ENCODE measurements around the gene PNMA8C.
"Not testable (repeated sequence)": the region's sequence is repeated elsewhere in the genome, so short reads cannot be mapped to it uniquely, and the experiment has no call there.

The PNMA8C gene

GRCh38 chr19:46412650-46413261 lies 16.0 kb downstream of the PNMA8C start:
- in situ Hi-C loops (cut with HindIII; ENCODE audit: low sequenced_read_pairs) = loop anchor here (25.0 kb wide), 1 partner anchor 125 kb away; no protein-coding TSS in a partner anchor

GRCh38 chr19:46411925-46412649 lies 16.6 kb downstream of the PNMA8C start:
- in situ Hi-C loops (cut with HindIII; ENCODE audit: low sequenced_read_pairs) = loop anchor here (25.0 kb wide), 1 partner anchor 125 kb away; no protein-coding TSS in a partner anchor

GRCh38 chr19:46411088-46411924 lies 17.4 kb downstream of the PNMA8C start:
- in situ Hi-C loops (cut with HindIII; ENCODE audit: low sequenced_read_pairs) = loop anchor here (25.0 kb wide), 1 partner anchor 126 kb away; no protein-coding TSS in a partner anchor

- in situ Hi-C loops (cut with HindIII; ENCODE audit: low sequenced_read_pairs) = loop anchor here (25.0 kb wide), 1 partner anchor 127 kb away; no protein-coding TSS in a partner anchor
Observed at GRCh38 chr19:46410205-46411087, 18.3 kb downstream of the PNMA8C start.

- in situ Hi-C loops (cut with HindIII; ENCODE audit: low sequenced_read_pairs) = loop anchor here (25.0 kb wide), 1 partner anchor 128 kb away; no protein-coding TSS in a partner anchor
Observed at GRCh38 chr19:46409191-46409590, 19.5 kb downstream of the PNMA8C start.

GRCh38 chr19:46408664-46409039 lies 20.1 kb downstream of the PNMA8C start:
- in situ Hi-C loops (cut with HindIII; ENCODE audit: low sequenced_read_pairs) = loop anchor here (25.0 kb wide), 1 partner anchor 129 kb away; no protein-coding TSS in a partner anchor

- in situ Hi-C loops (cut with HindIII; ENCODE audit: low sequenced_read_pairs) = loop anchor here (25.0 kb wide), 1 partner anchor 129 kb away; no protein-coding TSS in a partner anchor
Observed at GRCh38 chr19:46407856-46408663, 20.7 kb downstream of the PNMA8C start.

GRCh38 chr19:46406976-46407375 lies 21.8 kb downstream of the PNMA8C start:
- in situ Hi-C loops (cut with HindIII; ENCODE audit: low sequenced_read_pairs) = loop anchor here (25.0 kb wide), 1 partner anchor 130 kb away; no protein-coding TSS in a partner anchor

- in situ Hi-C loops (cut with HindIII; ENCODE audit: low sequenced_read_pairs) = loop anchor here (25.0 kb wide), 1 partner anchor 132 kb away; no protein-coding TSS in a partner anchor
Observed at GRCh38 chr19:46404753-46405468, 23.8 kb downstream of the PNMA8C start.

GRCh38 chr19:46404055-46404752 lies 24.5 kb downstream of the PNMA8C start:
- in situ Hi-C loops (cut with HindIII; ENCODE audit: low sequenced_read_pairs) = loop anchor here (25.0 kb wide), 1 partner anchor 133 kb away; no protein-coding TSS in a partner anchor

GRCh38 chr19:46402725-46403124 lies 26.0 kb downstream of the PNMA8C start:
- in situ Hi-C loops (cut with HindIII; ENCODE audit: low sequenced_read_pairs) = loop anchor here (25.0 kb wide), 1 partner anchor 135 kb away; no protein-coding TSS in a partner anchor

- in situ Hi-C loops (cut with HindIII; ENCODE audit: low sequenced_read_pairs) = not testable (repeated sequence)
Observed at GRCh38 chr19:46397801-46398479, 30.8 kb downstream of the PNMA8C start.

GRCh38 chr19:46394402-46394797 lies 34.3 kb downstream of the PNMA8C start:
- in situ Hi-C loops (cut with HindIII; ENCODE audit: low sequenced_read_pairs) = no loop called here

- in situ Hi-C loops (cut with HindIII; ENCODE audit: low sequenced_read_pairs) = no loop called here
Observed at GRCh38 chr19:46393456-46394401, 35.0 kb downstream of the PNMA8C start.

- in situ Hi-C loops (cut with HindIII; ENCODE audit: low sequenced_read_pairs) = no loop called here
Observed at GRCh38 chr19:46392837-46393236, 35.9 kb downstream of the PNMA8C start.

- in situ Hi-C loops (cut with HindIII; ENCODE audit: low sequenced_read_pairs) = no loop called here
Observed at GRCh38 chr19:46392252-46392801, 36.4 kb downstream of the PNMA8C start.

All from endothelial cell of hepatic sinusoid (primary cell).